HCT116 (cell line): ENCODE results near the gene SCN7A.

Experiments used
- CTCF ChIP-seq, 3 experiments: fragments of 200-600 bp in 1 of 3; sonication (generic) in 1 of 3; IDR thresholded peaks in 2 of 3; conservative IDR thresholded peaks in 1 of 3; 2 replicates each; pipeline ENCODE4 v1.5.1; 2012 to 2017; ENCODE audit warnings: low read depth in 2 of 3, low read length in 2 of 3, antibody characterized with exemption in 1 of 3, borderline replicate concordance in 1 of 3, control low read depth in 1 of 3, mild to moderate bottlenecking in 1 of 3, mixed read lengths in 1 of 3, mixed run types in 1 of 3, moderate library complexity in 1 of 3; ENCODE audit not compliant: insufficient read depth in 1 of 3
- POLR2A ChIP-seq: IDR thresholded peaks from 2 replicates; pipeline ENCODE4 v1.7.0; 2011; ENCODE audit warnings: borderline replicate concordance; ENCODE audit not compliant: insufficient read depth, insufficient read length; ENCODE audit errors: extremely low read depth
- POLR2AphosphoS5 ChIP-seq: IDR thresholded peaks from 2 replicates; pipeline ENCODE4 v1.6.1; 2011; ENCODE audit warnings: mild to moderate bottlenecking, low read depth, low read length, moderate library complexity
- REST ChIP-seq: IDR thresholded peaks from 2 replicates; pipeline ENCODE4 v1.6.1; 2012; ENCODE audit warnings: low read depth
- SRF ChIP-seq: IDR thresholded peaks from 2 replicates; pipeline ENCODE4 v1.6.1; 2012; ENCODE audit warnings: low read depth
- ZBTB33 ChIP-seq: IDR thresholded peaks from 2 replicates; pipeline ENCODE4 v1.6.1; 2011; ENCODE audit warnings: mild to moderate bottlenecking, low read length, moderate library complexity; ENCODE audit not compliant: insufficient replicate concordance; ENCODE audit errors: extremely low read depth

- no peak for TF ChIP-seq CTCF (IDR thresholded peaks at IDR 0.05 in 2 of 3, conservative IDR thresholded peaks at IDR 0.05 in 1 of 3; ENCODE audit: borderline replicate concordance in 1 of 3, insufficient read depth in 1 of 3, low read depth in 2 of 3, low read length in 2 of 3)
- no peak for TF ChIP-seq POLR2A
- no peak for TF ChIP-seq POLR2AphosphoS5
- no peak for TF ChIP-seq ZBTB33
- TF ChIP-seq SRF = no peak
- no peak for TF ChIP-seq REST
Observed at GRCh38 chr2:166405569-166405926, 88.5 kb downstream of the SCN7A start.
